Measurements from ENCODE around the gene HOXA4.

The HOXA4 gene

DNA sequence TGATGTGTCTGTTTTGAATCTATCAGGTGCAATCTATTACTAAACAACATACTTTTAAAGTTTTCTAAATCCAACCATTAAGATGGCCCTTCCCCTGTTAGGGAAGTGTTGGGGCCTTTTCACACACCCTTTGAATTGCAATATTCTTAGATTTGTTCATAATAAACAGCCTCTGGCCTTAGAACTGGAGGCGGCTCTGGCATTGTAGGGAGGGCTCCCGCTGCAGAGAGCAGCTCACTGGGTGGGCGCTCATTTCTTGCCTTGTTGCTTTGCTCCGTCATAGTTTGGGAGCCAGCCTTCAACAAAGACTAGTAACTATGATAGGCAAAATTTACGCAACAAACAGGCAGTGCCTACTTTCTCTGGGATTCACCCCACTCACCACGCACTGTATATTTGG is 47.8 kb upstream of the HOXA4 start:
- Histone ChIP-seq H3K36me3 (ENCODE audit: control insufficient read depth, low read length) (no peaks in the 10 kb centered on the region), H4K20me1 (ENCODE audit: control insufficient read depth, insufficient read depth, low read depth, low read length) (no peaks in the 10 kb centered on the region), H3K9me3 (ENCODE audit: control insufficient read depth, insufficient read depth, low read length) (no peaks in the 10 kb centered on the region), H3K79me2 (ENCODE audit: control insufficient read depth, low read length) (no peaks in the 10 kb centered on the region), H3K4me3 (ENCODE audit: low read length) (no peak overlapping the region), H3K27me3 (ENCODE audit: control insufficient read depth, low read length) (peaks cover 50% of the 10 kb centered on the region), H3K9me2 (replicated peaks; ENCODE audit: control insufficient read depth, low read length) (no peaks in the 10 kb centered on the region), H3F3A (ENCODE audit: control insufficient read depth, insufficient read depth) (no peaks in the 10 kb centered on the region), H3K4me1 (ENCODE audit: control insufficient read depth, low read length) (peaks cover 16% of the 10 kb centered on the region), H3K4me2 (ENCODE audit: low read length) (no peak overlapping the region), H3K27ac (ENCODE audit: low read depth, low read length) (no peak overlapping the region)
- no peak for TF ChIP-seq EZH2phosphoT487 (IDR thresholded peaks at IDR 0.05; ENCODE audit: borderline replicate concordance, low read length)
- TF ChIP-seq, protein P1, sequence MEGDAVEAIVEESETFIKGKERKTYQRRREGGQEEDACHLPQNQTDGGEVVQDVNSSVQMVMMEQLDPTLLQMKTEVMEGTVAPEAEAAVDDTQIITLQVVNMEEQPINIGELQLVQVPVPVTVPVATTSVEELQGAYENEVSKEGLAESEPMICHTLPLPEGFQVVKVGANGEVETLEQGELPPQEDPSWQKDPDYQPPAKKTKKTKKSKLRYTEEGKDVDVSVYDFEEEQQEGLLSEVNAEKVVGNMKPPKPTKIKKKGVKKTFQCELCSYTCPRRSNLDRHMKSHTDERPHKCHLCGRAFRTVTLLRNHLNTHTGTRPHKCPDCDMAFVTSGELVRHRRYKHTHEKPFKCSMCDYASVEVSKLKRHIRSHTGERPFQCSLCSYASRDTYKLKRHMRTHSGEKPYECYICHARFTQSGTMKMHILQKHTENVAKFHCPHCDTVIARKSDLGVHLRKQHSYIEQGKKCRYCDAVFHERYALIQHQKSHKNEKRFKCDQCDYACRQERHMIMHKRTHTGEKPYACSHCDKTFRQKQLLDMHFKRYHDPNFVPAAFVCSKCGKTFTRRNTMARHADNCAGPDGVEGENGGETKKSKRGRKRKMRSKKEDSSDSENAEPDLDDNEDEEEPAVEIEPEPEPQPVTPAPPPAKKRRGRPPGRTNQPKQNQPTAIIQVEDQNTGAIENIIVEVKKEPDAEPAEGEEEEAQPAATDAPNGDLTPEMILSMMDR (IDR thresholded peaks at IDR 0.05; ENCODE audit: low read depth, low read length, poor library complexity, severe bottlenecking), result no peak

DNA sequence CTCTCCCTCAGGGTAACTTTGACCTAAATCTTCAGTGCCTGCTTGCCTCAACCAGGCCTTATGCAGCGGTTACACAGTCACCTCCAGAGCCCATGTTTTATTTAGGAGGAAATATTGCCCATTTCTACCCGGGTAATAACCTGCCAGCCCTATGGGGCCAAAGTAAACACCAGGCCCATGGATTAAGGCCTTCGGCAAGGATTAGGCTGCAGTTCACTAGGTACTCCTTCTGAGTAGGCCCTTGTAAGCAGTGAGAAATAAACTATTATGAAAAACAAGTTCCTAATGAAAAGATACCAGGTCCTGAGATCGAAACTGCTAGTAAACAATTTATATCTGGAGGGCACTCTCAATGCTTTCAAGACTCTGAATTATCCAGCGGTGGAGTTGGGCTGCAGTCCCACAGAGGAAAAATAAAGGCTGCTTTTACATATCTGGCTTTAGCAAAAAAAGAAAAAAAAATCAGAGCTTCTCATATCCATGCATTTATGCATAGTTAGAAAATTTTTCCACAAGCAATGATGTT is 47.3 kb upstream of the HOXA4 start:
- Histone ChIP-seq H3K9me2 (replicated peaks; ENCODE audit: control insufficient read depth, low read length) (no peaks in the 10 kb centered on the region), H3K9me3 (ENCODE audit: control insufficient read depth, insufficient read depth, low read length) (no peaks in the 10 kb centered on the region), H3K27ac (ENCODE audit: low read depth, low read length) (no peak overlapping the region), H3K27me3 (ENCODE audit: control insufficient read depth, low read length) (peaks cover 50% of the 10 kb centered on the region), H3K4me3 (ENCODE audit: low read length) (no peak overlapping the region), H3K4me2 (ENCODE audit: low read length) (no peak overlapping the region), H3K4me1 (ENCODE audit: control insufficient read depth, low read length) (peaks cover 18% of the 10 kb centered on the region), H3K36me3 (ENCODE audit: control insufficient read depth, low read length) (no peaks in the 10 kb centered on the region), H4K20me1 (ENCODE audit: control insufficient read depth, insufficient read depth, low read depth, low read length) (no peaks in the 10 kb centered on the region), H3K79me2 (ENCODE audit: control insufficient read depth, low read length) (no peaks in the 10 kb centered on the region), H3F3A (ENCODE audit: control insufficient read depth, insufficient read depth) (no peaks in the 10 kb centered on the region)
- TF ChIP-seq EZH2phosphoT487 (IDR thresholded peaks at IDR 0.05; ENCODE audit: borderline replicate concordance, low read length), result no peak
- TF ChIP-seq, protein P1 (IDR thresholded peaks at IDR 0.05; ENCODE audit: low read depth, low read length, poor library complexity, severe bottlenecking), result no peak

DNA sequence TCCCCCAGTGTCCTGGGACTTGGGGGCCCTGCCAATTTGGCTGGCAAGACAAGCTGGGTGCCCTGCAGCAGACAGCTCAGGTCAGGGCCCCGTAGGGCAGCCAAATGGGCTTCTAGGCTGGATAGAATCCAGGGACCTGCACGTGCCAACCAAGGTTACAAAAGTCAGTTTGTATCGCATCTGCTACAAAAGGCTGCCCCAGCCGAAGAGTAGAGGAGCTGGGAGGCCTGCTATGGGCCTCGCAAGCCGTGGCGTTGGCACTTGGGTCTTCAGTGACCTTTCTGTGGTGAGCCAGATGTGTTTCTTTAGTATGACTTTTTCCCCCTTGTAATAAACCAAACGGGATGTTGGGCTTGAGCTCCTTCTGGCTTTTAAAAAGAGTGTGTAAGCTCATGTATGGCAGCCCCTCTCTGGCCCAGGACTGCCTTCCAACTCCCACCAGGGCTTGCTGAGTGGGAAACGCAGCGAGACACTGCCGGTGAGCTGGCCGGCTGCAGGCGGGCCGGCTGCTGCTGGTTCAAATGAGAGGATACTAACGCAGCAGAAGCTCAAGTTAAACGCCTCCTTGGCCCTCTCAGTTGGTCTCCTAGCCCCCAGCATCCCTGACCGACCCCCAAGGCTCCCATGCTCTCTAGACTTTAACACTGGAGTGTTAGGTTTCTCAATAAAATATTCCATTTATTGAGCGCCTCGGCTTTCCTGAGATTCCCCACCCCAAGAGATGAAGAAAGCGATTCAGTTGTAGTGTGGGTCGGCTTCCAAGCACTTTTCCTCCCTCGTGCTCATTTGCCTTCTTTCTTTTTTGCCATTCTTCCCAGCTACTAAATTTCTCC is 46.6 kb upstream of the HOXA4 start:
- Histone ChIP-seq H3K27me3 (ENCODE audit: control insufficient read depth, low read length) (peaks cover 50% of the 10 kb centered on the region), H3K9me3 (ENCODE audit: control insufficient read depth, insufficient read depth, low read length) (no peaks in the 10 kb centered on the region), H3K79me2 (ENCODE audit: control insufficient read depth, low read length) (no peaks in the 10 kb centered on the region), H3K27ac (ENCODE audit: low read depth, low read length) (no peak overlapping the region), H3F3A (ENCODE audit: control insufficient read depth, insufficient read depth) (no peaks in the 10 kb centered on the region), H3K4me2 (ENCODE audit: low read length) (no peak overlapping the region), H4K20me1 (ENCODE audit: control insufficient read depth, insufficient read depth, low read depth, low read length) (no peaks in the 10 kb centered on the region), H3K4me3 (ENCODE audit: low read length) (no peak overlapping the region), H3K36me3 (ENCODE audit: control insufficient read depth, low read length) (no peaks in the 10 kb centered on the region), H3K4me1 (ENCODE audit: control insufficient read depth, low read length) (peaks cover 20% of the 10 kb centered on the region), H3K9me2 (replicated peaks; ENCODE audit: control insufficient read depth, low read length) (no peaks in the 10 kb centered on the region)
- TF ChIP-seq, protein P1 (IDR thresholded peaks at IDR 0.05; ENCODE audit: low read depth, low read length, poor library complexity, severe bottlenecking), result no peak
- TF ChIP-seq EZH2phosphoT487 (IDR thresholded peaks at IDR 0.05; ENCODE audit: borderline replicate concordance, low read length), result no peak

Data from DOHH2 (cell line).